ENCODE data around the gene CPXM2. TPM values are rescaled to one million over a fixed set of nuclear protein-coding genes. Genes with fewer than 3 reads are reported as not detected.
"Not testable (repeated sequence)": the region's sequence is repeated elsewhere in the genome, so short reads cannot be mapped to it uniquely, and the experiment has no call there.

The CPXM2 gene
- total RNA-seq, 2 donors from 2014 or later, result 1.4 to 1.9 TPM

DNA sequence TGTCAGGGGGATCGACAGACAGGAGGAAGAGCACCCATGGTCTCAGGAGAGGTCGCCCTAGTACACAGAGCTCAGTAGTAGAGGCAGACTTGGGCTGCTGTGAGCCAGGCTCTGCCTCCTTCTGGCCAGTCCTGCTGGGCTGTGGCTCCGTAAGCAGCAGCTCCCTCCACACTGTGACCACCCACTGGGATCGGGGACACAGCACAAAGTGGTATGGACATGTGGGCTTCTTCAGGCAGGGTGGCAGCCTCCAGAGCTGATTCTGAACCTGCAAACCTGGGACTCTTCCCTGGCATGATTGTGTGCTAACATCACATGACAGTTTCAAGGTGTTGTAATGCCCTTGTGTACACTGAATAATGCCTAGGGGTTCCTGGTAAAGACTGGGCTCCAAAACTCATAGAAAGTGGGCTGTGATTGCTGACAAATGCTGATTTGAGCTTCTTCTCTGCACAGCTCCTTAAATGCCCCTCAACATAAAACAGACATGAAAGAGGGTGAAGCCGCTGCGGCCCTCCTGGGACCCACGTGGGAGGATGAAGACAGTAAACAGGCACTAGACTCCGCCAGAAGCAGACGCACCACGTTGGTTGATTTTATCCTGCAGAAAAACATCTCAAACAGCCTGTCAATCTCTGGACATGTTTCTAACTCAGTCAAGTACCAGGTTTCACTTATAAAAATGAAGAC is 148.7 kb downstream of the CPXM2 start:
- Mint-ChIP-seq H3K4me1 (peaks cover 11% of the 10 kb centered on the region), H3K27ac (no peak overlapping the region), H3K36me3 (ENCODE audit: low read depth) (no peaks in the 10 kb centered on the region), H3K9me3 (no peaks in the 10 kb centered on the region), H3K27me3 (ENCODE audit: insufficient read depth) (no peaks in the 10 kb centered on the region), H3K4me3 (no peak overlapping the region)
- Histone ChIP-seq H3K4me1 (ENCODE audit: control insufficient read depth, insufficient read depth, low read length) (peaks cover 5% of the 10 kb centered on the region), H3K27ac (ENCODE audit: low read depth, low read length) (no peak overlapping the region), H3K9ac (ENCODE audit: extremely low read depth, low read length, poor library complexity, severe bottlenecking) (no peak overlapping the region), H3K4me3 (ENCODE audit: low read length) (no peak overlapping the region), H3K9me3 (ENCODE audit: control insufficient read depth, low read length) (no peaks in the 10 kb centered on the region), H3K36me3 (ENCODE audit: control insufficient read depth, insufficient read depth, low read length) (no peaks in the 10 kb centered on the region), H3K27me3 (ENCODE audit: control insufficient read depth, insufficient read depth, low read length, poor library complexity, severe bottlenecking) (no peaks in the 10 kb centered on the region)
- TF ChIP-seq, protein P1, sequence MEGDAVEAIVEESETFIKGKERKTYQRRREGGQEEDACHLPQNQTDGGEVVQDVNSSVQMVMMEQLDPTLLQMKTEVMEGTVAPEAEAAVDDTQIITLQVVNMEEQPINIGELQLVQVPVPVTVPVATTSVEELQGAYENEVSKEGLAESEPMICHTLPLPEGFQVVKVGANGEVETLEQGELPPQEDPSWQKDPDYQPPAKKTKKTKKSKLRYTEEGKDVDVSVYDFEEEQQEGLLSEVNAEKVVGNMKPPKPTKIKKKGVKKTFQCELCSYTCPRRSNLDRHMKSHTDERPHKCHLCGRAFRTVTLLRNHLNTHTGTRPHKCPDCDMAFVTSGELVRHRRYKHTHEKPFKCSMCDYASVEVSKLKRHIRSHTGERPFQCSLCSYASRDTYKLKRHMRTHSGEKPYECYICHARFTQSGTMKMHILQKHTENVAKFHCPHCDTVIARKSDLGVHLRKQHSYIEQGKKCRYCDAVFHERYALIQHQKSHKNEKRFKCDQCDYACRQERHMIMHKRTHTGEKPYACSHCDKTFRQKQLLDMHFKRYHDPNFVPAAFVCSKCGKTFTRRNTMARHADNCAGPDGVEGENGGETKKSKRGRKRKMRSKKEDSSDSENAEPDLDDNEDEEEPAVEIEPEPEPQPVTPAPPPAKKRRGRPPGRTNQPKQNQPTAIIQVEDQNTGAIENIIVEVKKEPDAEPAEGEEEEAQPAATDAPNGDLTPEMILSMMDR (conservative IDR thresholded peaks at IDR 0.05), result no peak
- WGBS, 2 experiments (ENCODE audit: insufficient coverage in 1 of 2, insufficient read length in 1 of 2), result 88 to 91% methylated on average over 7 to 10 of the region's 10 CpGs
- DNase-seq, result no peak

DNA sequence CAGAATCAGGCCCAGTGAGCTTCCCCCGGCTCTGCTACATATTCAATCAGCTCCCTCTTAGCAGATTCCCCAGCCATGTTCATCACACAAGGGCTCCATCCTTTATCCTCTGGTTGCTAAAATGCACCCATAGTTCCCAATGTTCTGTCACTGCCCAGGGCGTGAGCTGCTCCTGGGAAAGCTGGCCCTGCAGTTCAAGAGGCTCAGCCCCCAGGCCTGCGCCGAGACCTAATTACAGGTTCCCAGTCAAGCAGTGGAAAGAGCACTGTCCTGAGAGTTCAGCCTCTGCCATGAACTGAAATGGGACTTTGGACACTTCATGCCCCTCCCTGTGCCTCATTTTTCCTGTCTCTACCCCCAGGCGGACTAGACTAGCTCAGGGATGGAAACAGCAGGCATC is 149.9 kb downstream of the CPXM2 start:
- Mint-ChIP-seq H3K27ac (no peak overlapping the region), H3K4me1 (peaks cover 4% of the 10 kb centered on the region), H3K27me3 (ENCODE audit: insufficient read depth) (no peaks in the 10 kb centered on the region), H3K9me3 (no peaks in the 10 kb centered on the region), H3K4me3 (no peak overlapping the region), H3K36me3 (ENCODE audit: low read depth) (no peaks in the 10 kb centered on the region)
- peaks cover 3% of the 10 kb centered on the region for H3K9me3 ChIP-seq (ENCODE audit: control insufficient read depth, low read length)
- no peaks in the 10 kb centered on the region for H3K27me3 ChIP-seq (ENCODE audit: control insufficient read depth, insufficient read depth, low read length, poor library complexity, severe bottlenecking)
- no peak overlapping the region for H3K9ac ChIP-seq (ENCODE audit: extremely low read depth, low read length, poor library complexity, severe bottlenecking)
- no peak overlapping the region for H3K27ac ChIP-seq (ENCODE audit: low read depth, low read length)
- H3K4me3 ChIP-seq (ENCODE audit: low read length), result no peak overlapping the region
- H3K36me3 ChIP-seq (ENCODE audit: control insufficient read depth, insufficient read depth, low read length), result no peaks in the 10 kb centered on the region
- no peaks in the 10 kb centered on the region for H3K4me1 ChIP-seq (ENCODE audit: control insufficient read depth, insufficient read depth, low read length)
- TF ChIP-seq, protein P1 (conservative IDR thresholded peaks at IDR 0.05), result no peak
- 89 to 100% methylated on average over 5 of the region's 5 CpGs for WGBS, 2 experiments (ENCODE audit: insufficient coverage in 1 of 2, insufficient read length in 1 of 2)
- DNase-seq, result no peak

DNA sequence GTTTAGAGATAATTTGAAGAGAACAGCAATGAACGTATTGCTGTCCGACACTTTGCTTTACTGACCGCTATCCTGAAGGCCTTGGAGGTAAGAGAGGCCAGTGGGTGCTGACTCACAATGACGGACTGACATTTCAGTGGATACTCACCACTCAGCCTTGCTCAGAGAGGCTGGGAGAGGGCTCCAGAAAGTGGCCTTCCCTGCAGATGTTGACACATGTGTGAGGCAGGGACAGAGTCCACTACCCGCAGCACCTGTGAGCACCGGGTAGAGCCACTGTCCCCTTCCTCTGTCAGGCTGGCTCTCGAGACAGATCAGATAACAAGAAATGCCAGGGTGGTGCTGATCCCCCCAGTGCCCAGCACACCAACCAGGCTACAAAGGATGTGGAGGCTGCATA is 150.5 kb downstream of the CPXM2 start:
- Histone ChIP-seq H3K4me3 (ENCODE audit: low read length) (no peak overlapping the region), H3K9me3 (ENCODE audit: control insufficient read depth, low read length) (peaks cover 3% of the 10 kb centered on the region), H3K27ac (ENCODE audit: low read depth, low read length) (no peak overlapping the region), H3K4me1 (ENCODE audit: control insufficient read depth, insufficient read depth, low read length) (no peaks in the 10 kb centered on the region), H3K36me3 (ENCODE audit: control insufficient read depth, insufficient read depth, low read length) (no peaks in the 10 kb centered on the region), H3K27me3 (ENCODE audit: control insufficient read depth, insufficient read depth, low read length, poor library complexity, severe bottlenecking) (no peaks in the 10 kb centered on the region), H3K9ac (ENCODE audit: extremely low read depth, low read length, poor library complexity, severe bottlenecking) (no peak overlapping the region)
- Mint-ChIP-seq H3K27ac (no peak overlapping the region), H3K36me3 (ENCODE audit: low read depth) (no peaks in the 10 kb centered on the region), H3K9me3 (no peaks in the 10 kb centered on the region), H3K4me1 (no peaks in the 10 kb centered on the region), H3K4me3 (no peak overlapping the region), H3K27me3 (ENCODE audit: insufficient read depth) (no peaks in the 10 kb centered on the region)
- DNase-seq, result no peak
- TF ChIP-seq, protein P1 (conservative IDR thresholded peaks at IDR 0.05), result no peak
- 81 to 87% methylated on average over 5 to 7 of the region's 7 CpGs for WGBS, 2 experiments (ENCODE audit: insufficient coverage in 1 of 2, insufficient read length in 1 of 2)

DNA sequence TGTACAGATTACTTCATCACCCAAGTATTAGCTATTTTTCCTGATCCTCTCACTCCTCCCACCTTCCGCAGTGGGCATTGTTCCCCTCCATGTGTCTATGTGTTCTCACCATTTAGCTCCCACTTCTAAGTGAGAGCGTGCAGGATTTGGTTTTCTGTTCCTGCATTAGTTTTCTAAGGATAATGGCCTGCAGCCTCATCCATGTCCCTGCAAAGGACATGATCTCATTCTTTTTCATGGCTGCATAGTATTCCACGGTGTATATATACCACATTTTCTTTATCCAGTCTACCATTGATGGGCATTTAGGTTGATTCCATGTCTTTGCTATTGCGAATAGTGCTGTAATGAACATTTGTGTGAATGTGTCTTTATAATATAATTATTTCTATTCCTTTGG is 154.7 kb downstream of the CPXM2 start:
- WGBS, 2 experiments (ENCODE audit: insufficient coverage in 1 of 2, insufficient read length in 1 of 2), result 74 to 76% methylated on average over 2 of the region's 4 CpGs
- H3K4me3 Mint-ChIP-seq, result not testable (repeated sequence)

More for the DNA sequence above, 154.7 kb downstream of the CPXM2 start:
- not testable (repeated sequence) for H3K36me3 ChIP-seq (ENCODE audit: control insufficient read depth, insufficient read depth, low read length); H3K4me1 Mint-ChIP-seq; H3K9me3 ChIP-seq (ENCODE audit: control insufficient read depth, low read length); H3K27me3 Mint-ChIP-seq (ENCODE audit: insufficient read depth); H3K4me3 ChIP-seq (ENCODE audit: low read length); H3K27me3 ChIP-seq (ENCODE audit: control insufficient read depth, insufficient read depth, low read length, poor library complexity, severe bottlenecking); H3K9me3 Mint-ChIP-seq; H3K27ac ChIP-seq (ENCODE audit: low read depth, low read length); H3K4me1 ChIP-seq (ENCODE audit: control insufficient read depth, insufficient read depth, low read length); H3K9ac ChIP-seq (ENCODE audit: extremely low read depth, low read length, poor library complexity, severe bottlenecking); H3K27ac Mint-ChIP-seq; H3K36me3 Mint-ChIP-seq (ENCODE audit: low read depth); DNase-seq

Data from endodermal cell (in vitro differentiated cells).